PC-9 (cell line): Measurements from ENCODE around the gene DPEP3. TPM values are rescaled to one million over a fixed set of nuclear protein-coding genes. Genes with fewer than 3 reads are reported as not detected.

Experiments used
- BruUV-seq: library from RNA; stranded (reverse); fragments of 400-500 nt; replicated peaks from 2 replicates; lab custom pipeline; 2021; lab: Mats Ljungman, UMichigan
- CTCF ChIA-PET: fragments of 300-600 bp; sonication (Branson Sonifier 250); formaldehyde crosslinking; loops from one replicate; lab custom pipeline; 2022; ENCODE audit warnings: antibody characterized with exemption; lab: Charles Lee
- POLR2A ChIA-PET: fragments of 300-600 bp; sonication (Branson Sonifier 250); formaldehyde crosslinking; loops from one replicate; lab custom pipeline; 2022; ENCODE audit warnings: antibody characterized with exemption; ENCODE audit not compliant: unreplicated experiment; lab: Charles Lee
- DNase-seq, 2 experiments: peaks; one replicate each; pipeline versions ENCODE4 v3.0.0 to v3.0.0-alpha.2; 2015 to 2022; ENCODE audit warnings: mixed read lengths in 1 of 2
- H2AFZ ChIP-seq: fragments of 200-600 bp; sonication (generic); 2 replicates; pipeline ENCODE4 v1.8.1; 2017; ENCODE audit warnings: antibody characterized with exemption
- H3F3A ChIP-seq: fragments of 200-600 bp; sonication (generic); 2 replicates; pipeline ENCODE4 v1.8.1; 2017; ENCODE audit warnings: antibody characterized with exemption, mild to moderate bottlenecking, low read depth; ENCODE audit not compliant: insufficient read depth
- H3K27ac ChIP-seq: fragments of 200-600 bp; sonication (generic); 2 replicates; pipeline ENCODE4 v1.6.1; 2016; ENCODE audit warnings: mixed run types
- H3K27me3 ChIP-seq: fragments of 200-600 bp; sonication (generic); 2 replicates; pipeline ENCODE4 v1.6.1; 2016; ENCODE audit warnings: low read depth, mixed run types; ENCODE audit not compliant: insufficient read depth
- H3K36me3 ChIP-seq: fragments of 200-600 bp; sonication (generic); 2 replicates; pipeline ENCODE4 v1.6.1; 2016; ENCODE audit warnings: low read depth, mixed run types
- H3K4me1 ChIP-seq: fragments of 200-600 bp; sonication (generic); replicated peaks from 2 replicates; pipeline ENCODE4 v1.6.1; 2016; ENCODE audit warnings: mixed run types; ENCODE audit not compliant: insufficient read depth
- H3K4me2 ChIP-seq: fragments of 200-600 bp; sonication (generic); 2 replicates; pipeline ENCODE4 v1.6.1; 2017; ENCODE audit warnings: mixed run types
- H3K4me3 ChIP-seq: fragments of 200-600 bp; sonication (generic); 2 replicates; pipeline ENCODE4 v1.6.1; 2016; ENCODE audit warnings: mixed run types
- H3K79me2 ChIP-seq: fragments of 200-600 bp; sonication (generic); 2 replicates; pipeline ENCODE4 v1.6.1; 2017; ENCODE audit warnings: low read depth, mixed run types
- H3K9me2 ChIP-seq: fragments of 200-600 bp; sonication (generic); 2 replicates; pipeline ENCODE4 v1.8.1; 2017; ENCODE audit warnings: mild to moderate bottlenecking; ENCODE audit not compliant: insufficient read depth
- H3K9me3 ChIP-seq: fragments of 200-600 bp; sonication (generic); 2 replicates; pipeline ENCODE4 v1.8.1; 2016; ENCODE audit warnings: low read depth; ENCODE audit not compliant: insufficient read depth
- H4K20me1 ChIP-seq: fragments of 200-600 bp; sonication (generic); 2 replicates; pipeline ENCODE4 v1.8.1; 2017; ENCODE audit not compliant: insufficient read depth
- EZH2 ChIP-seq: fragments of 200-600 bp; sonication (generic); IDR thresholded peaks from 2 replicates; pipeline ENCODE4 v1.8.0; 2017; ENCODE audit warnings: antibody characterized with exemption, low read depth
- intact Hi-C: fragments of 100-400 bp; cut with micrococcal nuclease; formaldehyde crosslinking; loops from one replicate; pipeline ENCODE4 v1.10.0; 2022; ENCODE audit not compliant: unreplicated experiment
- total RNA-seq: library from RNA; stranded (reverse); gene quantifications from 2 replicates; pipeline ENCODE4 v1.2.3, GENCODE V29; 2021
- TF ChIP-seq, protein P1 (sequence below): fragments of 200-600 bp; sonication (generic); conservative IDR thresholded peaks from 2 replicates; pipeline ENCODE4 v1.6.1; 2017; ENCODE audit warnings: mixed run types, antibody characterized with exemption, mild to moderate bottlenecking, moderate library complexity

Gene DPEP3
- total RNA-seq, 1 experiment from 2014 or later, result not detected

DNA sequence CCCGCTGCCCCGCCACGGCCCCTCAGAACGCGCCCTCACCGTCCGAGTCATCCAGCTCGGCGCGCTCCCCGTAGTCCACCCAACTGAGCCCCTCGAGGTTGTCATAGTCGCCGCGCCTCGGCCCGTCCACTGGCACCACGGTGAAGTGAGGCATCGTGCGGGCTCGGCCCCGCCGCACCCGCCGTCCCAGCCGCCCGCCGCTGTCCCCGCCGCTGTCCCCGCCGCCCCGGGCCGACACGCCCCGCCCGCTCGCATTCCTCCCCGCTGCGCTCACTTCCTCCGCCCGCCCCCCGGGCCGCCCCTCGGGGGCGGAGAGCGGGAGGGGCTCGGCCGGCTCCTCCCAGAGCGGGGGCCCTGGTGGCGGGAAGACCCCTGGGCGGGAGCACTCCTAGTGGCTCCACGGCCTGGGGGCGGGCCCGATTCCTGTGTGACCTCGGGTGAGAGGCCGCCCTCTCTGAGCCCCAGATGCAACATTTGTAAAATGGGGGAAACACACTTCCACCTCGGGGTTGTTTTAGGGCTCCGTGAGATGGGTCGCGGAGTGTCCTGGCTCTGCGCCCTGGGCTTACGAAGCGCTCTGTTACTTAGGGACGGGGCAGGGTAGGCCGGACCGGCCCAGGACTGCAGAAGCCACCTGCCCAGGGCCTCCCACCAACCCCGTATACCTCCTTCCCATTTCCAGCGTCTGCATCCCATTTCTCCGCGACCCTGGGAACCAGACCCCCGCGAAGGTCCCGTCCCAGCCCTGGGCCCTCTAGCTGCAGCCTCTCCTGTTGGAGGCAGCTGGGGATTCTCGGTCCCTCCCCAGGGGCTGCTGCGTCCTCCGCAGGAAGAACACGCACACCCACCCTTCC lies 11.7 kb downstream of the DPEP3 start, which contains the start of gene SLC12A4:
SLC12A4 (minus strand) TSS at position 238 of the 854 bp plus-strand sequence; CDS start at position 154, 84 bp downstream.
- TF ChIP-seq EZH2, result no peak
- TF ChIP-seq, protein P1, sequence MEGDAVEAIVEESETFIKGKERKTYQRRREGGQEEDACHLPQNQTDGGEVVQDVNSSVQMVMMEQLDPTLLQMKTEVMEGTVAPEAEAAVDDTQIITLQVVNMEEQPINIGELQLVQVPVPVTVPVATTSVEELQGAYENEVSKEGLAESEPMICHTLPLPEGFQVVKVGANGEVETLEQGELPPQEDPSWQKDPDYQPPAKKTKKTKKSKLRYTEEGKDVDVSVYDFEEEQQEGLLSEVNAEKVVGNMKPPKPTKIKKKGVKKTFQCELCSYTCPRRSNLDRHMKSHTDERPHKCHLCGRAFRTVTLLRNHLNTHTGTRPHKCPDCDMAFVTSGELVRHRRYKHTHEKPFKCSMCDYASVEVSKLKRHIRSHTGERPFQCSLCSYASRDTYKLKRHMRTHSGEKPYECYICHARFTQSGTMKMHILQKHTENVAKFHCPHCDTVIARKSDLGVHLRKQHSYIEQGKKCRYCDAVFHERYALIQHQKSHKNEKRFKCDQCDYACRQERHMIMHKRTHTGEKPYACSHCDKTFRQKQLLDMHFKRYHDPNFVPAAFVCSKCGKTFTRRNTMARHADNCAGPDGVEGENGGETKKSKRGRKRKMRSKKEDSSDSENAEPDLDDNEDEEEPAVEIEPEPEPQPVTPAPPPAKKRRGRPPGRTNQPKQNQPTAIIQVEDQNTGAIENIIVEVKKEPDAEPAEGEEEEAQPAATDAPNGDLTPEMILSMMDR, result no peak
- H3K4me3 ChIP-seq, result peak within 1 kb of the TSS; percentile 90
- no peak within 1 kb of the TSS for H3K27ac ChIP-seq
- peak within 1 kb of the TSS; percentile 89 for H2AFZ ChIP-seq
- H3K79me2 ChIP-seq, result 0 out of 2 replicates have a peak, but pooled peaks cover 10% of the 10 kb centered on the region
- CTCF ChIA-PET, result interaction anchor here (0.7 kb wide), 1 partner anchor 454 kb away, joined by 5 read pairs; no protein-coding TSS in a partner anchor
- H4K20me1 ChIP-seq, result no peaks in the 10 kb centered on the region
- peak within 1 kb of the TSS; percentile 100 for H3K4me2 ChIP-seq
- peak; percentile 50 to 87 for DNase-seq
- no peaks in the 10 kb centered on the region for H3F3A ChIP-seq
- intact Hi-C loops, result no loop called here
- POLR2A ChIA-PET, result interaction anchor here (0.6 to 0.7 kb wide), 4 partner anchors 9 to 269 kb away, joined by 3 to 34 read pairs (median 4); no protein-coding TSS in a partner anchor
- H3K4me1 ChIP-seq, result peaks cover 10% of the 10 kb centered on the region; the same call in 1 of the 2 replicates
- no peaks in the 10 kb centered on the region for H3K27me3 ChIP-seq
- no TSS peak for BruUV-seq
- H3K9me2 ChIP-seq, result no peaks in the 10 kb centered on the region
- no peaks in the 10 kb centered on the region for H3K9me3 ChIP-seq
- H3K36me3 ChIP-seq, result no peaks in the 10 kb centered on the region

DNA sequence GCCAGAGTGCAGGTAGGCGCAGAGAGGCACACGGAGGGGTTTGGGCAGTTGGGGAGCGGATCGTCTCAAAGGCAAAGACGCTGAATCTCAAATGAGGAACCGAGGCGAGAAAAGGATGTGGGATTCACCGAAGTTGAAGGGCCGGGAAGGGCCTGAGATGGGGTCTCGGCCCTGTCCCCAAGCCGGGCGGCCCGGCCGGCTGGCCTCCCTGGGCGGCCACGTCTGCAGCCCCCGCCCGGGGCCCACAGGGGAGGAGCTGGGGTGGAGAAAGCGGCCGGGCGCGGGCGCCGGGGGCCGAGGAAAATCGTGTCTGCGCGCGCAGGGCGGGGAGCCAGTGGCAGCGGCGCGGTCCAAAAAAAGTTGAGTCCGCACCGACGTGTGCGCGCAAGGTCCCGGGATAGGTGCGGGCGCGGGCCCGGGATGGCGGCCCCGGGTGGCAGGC lies 12.3 kb downstream of the DPEP3 start:
- Histone ChIP-seq H3K4me2 (peak overlapping the region; percentile 100), H3K4me3 (peak overlapping the region; percentile 90), H3K27me3 (no peaks in the 10 kb centered on the region), H3K9me2 (no peaks in the 10 kb centered on the region), H2AFZ (peak overlapping the region; percentile 89), H4K20me1 (no peaks in the 10 kb centered on the region), H3K4me1 (peaks cover 9% of the 10 kb centered on the region; the same call in 1 of the 2 replicates), H3K36me3 (no peaks in the 10 kb centered on the region), H3K27ac (no peak overlapping the region), H3F3A (no peaks in the 10 kb centered on the region), H3K9me3 (no peaks in the 10 kb centered on the region), H3K79me2 (0 out of 2 replicates have a peak, but pooled peaks cover 10% of the 10 kb centered on the region)
- POLR2A ChIA-PET, result interaction anchor here (0.6 kb wide), 2 partner anchors 104 to 401 kb away, joined by 3 to 5 read pairs; no protein-coding TSS in a partner anchor
- no peak for TF ChIP-seq EZH2
- no TSS peak for BruUV-seq
- peak in 1 of 2 experiments; percentile 31 for DNase-seq
- intact Hi-C loops, result no loop called here
- CTCF ChIA-PET, result no interaction called here

DNA sequence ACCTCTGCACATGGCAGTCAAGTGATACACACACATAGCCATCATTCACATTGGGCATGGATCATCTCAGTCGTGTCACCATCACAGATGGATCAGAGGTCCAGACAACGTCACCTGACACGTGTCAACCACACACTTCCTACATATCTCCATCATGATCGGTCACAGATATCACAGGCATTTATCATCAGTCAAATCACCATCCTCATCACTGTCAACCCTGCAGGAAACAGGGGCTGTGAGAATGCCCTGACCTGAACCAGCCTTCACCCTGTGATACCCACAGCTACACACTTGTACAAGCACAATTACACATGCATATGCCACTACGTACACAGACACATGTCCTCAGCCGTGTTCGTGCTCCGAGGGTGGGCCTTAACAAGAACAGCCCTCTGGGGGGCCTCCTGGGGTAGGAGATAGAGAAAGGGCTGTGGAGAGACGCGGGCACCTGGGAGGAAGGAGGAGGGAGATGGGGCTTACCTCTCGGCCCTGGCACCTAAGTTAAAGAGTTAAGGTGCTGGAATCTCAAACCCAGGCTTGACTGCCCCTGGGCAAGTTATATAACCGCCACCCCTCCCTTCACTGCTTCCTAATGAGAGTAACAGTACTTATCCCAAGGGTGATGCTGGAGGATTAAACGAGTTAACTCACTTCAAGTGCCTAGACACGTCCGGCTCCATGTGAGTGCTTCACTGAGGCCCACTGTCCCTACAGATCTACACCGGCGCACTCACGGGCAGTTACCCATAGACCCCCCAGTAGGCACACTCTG lies 12.9 kb downstream of the DPEP3 start:
- Histone ChIP-seq H4K20me1 (no peaks in the 10 kb centered on the region), H3K4me3 (peak overlapping the region; percentile 90), H2AFZ (peak overlapping the region; percentile 89), H3K4me2 (peak overlapping the region; percentile 100), H3K27me3 (no peaks in the 10 kb centered on the region), H3F3A (no peaks in the 10 kb centered on the region), H3K9me2 (no peaks in the 10 kb centered on the region), H3K79me2 (0 out of 2 replicates have a peak, but pooled peaks cover 10% of the 10 kb centered on the region), H3K4me1 (peaks cover 9% of the 10 kb centered on the region; the same call in 1 of the 2 replicates), H3K36me3 (no peaks in the 10 kb centered on the region), H3K27ac (no peak overlapping the region), H3K9me3 (no peaks in the 10 kb centered on the region)
- POLR2A ChIA-PET, result interaction anchor here (0.5 to 0.7 kb wide), 4 partner anchors 12 to 401 kb away, joined by 3 to 5 read pairs (median 3); no protein-coding TSS in a partner anchor
- CTCF ChIA-PET, result no interaction called here
- BruUV-seq, result TSS peak; percentile 54
- no peak for DNase-seq
- TF ChIP-seq, protein P1, result no peak
- no peak for TF ChIP-seq EZH2
- intact Hi-C loops, result no loop called here
